GM04503 (cell line): ENCODE results near the gene CD2BP2.

Source experiments
- DNase-seq: peaks from one replicate; pipeline ENCODE4 v3.0.0-alpha.2; 2012; ENCODE audit warnings: low read depth

Gene CD2BP2

DNA sequence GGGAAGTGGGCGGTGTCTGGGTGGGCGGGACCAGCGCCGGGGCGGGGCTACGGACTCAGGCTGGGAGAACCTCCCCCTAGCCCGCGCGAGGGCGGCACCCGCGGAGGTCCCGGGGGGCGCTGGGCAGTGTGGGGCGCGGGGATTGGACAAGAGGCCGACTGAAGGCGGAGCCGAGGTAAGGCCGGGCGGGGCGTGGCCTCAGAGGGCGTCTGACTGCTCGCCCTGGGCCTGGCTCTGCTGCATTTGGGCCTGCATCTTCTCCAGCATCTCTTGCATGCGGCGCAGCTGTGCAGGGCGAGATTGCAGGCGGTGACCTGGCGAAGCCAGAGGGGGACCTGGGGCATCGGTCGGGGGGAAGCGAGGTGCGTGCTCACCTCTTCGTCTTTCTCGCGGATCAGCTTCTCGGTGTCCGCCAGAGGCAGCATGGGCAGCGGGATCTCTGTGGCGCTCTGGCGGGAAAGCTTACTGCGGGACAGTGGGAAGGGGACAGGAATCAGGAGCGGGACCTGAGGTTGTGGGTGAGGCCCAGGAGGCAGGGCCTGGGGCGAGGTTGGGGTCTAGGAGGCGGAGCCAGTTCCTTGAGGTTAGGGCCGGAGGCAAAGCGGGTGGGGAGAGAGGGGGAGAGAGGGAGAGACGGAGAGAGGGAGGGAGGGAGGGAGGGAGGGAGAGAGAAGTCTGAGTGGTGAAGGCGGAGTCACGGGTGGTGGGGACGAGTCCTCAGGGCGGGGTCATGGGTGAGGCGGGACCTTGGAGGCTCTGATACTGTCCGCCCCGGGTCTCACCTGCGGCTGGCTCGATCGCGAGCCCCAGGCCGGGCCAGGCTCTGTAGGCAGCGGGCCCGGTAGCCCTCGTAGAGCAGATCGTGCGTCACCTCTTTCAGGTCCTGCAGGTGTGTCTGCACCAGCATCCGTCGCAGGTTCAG, 23.4 kb upstream of the CD2BP2 start:
- peak; percentile 72 for DNase-seq

DNA sequence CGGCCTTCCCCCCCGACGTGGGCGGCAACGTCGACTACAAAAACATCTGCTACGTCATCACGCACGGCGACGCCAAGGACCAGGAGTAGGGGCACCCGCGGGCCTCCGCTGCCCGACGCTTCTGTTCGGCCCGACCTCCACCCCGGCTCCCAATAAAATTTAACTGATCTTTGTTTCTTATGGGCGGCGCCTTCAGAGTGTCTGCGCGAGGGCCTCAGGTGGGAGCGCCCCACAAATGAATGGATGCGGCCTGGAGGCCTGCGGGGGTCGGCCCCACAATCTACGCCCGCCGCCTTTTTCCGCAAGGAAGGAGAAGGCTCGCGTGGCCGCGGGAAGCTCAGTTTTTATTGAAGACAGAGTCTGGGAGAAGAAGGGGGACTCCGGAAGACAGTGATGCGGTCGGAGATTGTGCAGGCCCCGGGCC, 22.7 kb upstream of the CD2BP2 start:
- DNase-seq: no peak

DNA sequence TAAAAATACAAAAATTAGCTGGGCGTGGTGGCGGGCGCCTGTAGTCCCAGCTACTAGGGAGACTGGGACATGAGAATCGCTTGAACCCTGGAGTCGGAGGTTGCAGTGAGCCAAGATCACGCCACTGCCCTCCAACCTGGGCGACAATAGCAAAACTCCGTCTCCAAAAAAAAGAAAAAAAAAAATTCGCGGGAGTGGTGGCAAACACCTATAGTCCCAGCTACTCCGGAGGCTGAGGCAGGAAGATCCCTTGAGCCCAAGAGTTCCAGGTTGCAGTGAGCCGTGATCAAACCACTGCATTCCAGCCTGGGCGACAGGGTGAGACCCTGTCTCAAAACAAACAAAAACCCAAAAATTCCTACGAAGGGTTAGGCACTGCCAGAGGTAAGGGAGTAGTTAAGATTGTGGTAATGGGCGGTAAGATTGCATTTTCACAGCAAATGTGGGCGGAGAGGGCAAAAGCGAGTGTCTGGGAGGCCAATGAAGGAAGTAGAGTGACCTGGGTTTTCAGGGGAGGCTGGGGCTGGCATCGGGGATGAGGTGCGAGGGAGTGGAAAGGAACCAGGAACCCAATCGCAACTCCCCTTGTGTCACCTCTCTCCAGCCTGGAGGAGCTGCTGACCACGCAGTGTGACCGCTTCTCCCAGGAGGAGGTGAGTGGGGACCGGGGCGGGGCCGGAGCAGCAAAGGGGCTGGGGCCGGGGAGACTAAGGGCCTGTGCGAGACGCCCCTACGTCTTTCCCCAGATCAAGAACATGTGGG, 22.1 kb upstream of the CD2BP2 start:
- DNase-seq: no peak

DNA sequence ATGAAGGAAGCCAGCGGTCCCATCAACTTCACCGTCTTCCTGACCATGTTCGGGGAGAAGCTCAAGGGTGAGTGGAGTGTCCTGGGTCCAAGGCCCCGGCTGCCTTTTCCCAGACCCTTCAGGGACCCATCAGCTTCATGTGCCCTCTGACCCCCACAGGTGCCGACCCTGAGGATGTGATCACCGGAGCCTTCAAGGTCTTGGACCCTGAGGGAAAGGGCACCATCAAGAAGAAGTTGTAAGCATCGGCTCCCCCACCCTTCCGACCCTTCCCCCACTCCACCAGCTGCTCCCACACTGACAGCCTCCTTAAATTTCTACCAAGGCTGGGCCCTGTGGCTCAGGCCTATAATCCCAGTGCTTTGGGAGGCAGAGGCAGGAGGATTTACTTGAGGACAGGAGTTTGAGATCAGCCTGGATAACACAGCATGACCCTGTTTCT, 21.4 kb upstream of the CD2BP2 start:
- DNase-seq: no peak

DNA sequence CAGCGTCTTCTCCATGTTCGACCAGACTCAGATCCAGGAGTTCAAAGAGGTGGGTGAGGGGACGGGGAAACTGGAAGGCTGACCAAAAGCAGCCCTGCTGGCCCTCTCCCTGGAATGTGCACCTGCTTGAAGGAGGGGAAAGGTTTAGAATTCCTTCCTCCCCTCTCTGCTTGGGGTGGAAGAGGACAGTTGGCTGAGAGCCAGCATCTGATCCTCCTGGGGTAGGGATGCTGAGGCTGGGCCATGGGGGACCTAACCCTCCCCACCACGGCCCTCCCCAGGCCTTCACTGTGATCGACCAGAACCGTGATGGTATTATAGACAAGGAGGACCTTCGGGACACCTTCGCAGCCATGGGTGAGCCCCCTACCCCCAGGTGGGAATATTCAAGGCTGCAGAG, 20.8 kb upstream of the CD2BP2 start:
- DNase-seq: no peak

GRCh38 chr16:30374538-30374937, 19.4 kb upstream of the CD2BP2 start, which contains the start of gene MYL11:
MYL11 (plus strand) TSS chr16:30374802; CDS start chr16:30374858, 56 bp downstream.
- DNase-seq: no peak

DNA sequence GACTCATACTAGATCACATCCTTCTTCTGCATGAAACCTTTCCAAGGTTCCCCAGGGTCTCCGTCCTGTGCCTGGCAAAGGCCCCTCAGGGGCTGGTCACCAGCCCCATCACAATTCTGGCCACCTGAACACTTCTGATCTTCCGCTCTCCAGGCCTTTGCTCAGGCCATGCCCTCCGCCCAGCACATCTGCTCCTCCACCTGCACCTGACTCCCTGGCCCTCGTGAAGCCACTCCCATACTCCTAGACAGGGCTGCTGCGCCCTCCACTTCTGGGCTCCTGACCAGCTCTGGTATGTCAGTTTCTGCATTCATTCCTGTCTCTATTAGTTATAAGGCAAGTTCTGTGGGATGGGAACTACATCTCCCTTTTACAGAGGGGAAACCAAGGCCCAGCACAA, 17.6 kb upstream of the CD2BP2 start:
- no peak for DNase-seq

DNA sequence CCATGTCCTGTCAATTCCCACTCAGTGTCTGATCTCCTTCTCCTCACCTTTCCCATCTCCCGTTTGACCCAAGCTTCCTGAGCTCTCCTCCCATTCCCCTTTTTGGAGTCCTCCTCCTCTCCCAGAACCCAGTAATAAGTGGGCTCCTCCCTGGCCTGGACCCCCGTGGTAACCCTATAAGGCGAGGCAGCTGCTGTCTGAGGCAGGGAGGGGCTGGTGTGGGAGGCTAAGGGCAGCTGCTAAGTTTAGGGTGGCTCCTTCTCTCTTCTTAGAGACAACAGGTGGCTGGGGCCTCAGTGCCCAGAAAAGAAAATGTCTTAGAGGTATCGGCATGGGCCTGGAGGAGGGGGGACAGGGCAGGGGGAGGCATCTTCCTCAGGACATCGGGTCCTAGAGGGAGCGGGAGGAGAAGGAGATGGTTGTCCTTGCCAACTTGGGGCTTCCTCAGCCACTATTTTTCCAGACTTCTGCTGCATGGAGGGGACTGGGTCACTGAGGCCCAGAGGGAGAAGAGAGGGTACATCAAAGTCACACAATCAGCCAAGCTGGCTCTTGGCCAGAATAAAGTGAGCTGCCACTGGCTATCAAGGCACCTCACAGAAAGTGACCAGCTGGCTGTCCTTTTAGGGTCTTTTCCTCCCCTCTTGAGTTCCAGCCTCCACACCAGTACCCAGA, 17.1 kb upstream of the CD2BP2 start:
- no peak for DNase-seq

DNA sequence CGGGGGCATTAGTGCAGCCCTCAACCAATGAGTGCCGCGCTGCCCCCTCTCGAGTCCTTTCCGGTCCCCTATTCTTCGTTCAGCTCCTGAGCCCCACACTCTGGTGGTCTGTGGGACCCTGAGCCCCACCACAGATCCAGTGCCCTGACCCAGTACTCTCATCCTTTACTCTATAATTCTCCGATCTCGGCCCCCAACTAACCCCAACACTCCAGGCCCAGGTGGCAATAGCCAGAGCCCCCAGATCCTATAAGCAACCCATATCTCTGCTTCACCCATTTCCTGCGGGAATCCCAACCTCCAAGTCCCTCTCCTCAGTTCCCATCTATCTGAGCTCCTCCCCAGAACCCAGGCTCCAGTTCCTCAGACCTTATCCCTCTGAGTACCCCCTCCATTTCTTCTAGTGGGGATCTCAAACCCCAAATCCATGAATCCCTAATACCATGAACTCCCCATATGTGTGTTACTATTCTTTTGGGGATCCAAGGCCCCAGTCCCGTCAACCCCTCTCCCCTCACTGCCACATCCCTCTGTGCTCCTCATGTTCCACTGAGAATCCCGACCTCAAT, 16.2 kb upstream of the CD2BP2 start:
- DNase-seq: no peak

DNA sequence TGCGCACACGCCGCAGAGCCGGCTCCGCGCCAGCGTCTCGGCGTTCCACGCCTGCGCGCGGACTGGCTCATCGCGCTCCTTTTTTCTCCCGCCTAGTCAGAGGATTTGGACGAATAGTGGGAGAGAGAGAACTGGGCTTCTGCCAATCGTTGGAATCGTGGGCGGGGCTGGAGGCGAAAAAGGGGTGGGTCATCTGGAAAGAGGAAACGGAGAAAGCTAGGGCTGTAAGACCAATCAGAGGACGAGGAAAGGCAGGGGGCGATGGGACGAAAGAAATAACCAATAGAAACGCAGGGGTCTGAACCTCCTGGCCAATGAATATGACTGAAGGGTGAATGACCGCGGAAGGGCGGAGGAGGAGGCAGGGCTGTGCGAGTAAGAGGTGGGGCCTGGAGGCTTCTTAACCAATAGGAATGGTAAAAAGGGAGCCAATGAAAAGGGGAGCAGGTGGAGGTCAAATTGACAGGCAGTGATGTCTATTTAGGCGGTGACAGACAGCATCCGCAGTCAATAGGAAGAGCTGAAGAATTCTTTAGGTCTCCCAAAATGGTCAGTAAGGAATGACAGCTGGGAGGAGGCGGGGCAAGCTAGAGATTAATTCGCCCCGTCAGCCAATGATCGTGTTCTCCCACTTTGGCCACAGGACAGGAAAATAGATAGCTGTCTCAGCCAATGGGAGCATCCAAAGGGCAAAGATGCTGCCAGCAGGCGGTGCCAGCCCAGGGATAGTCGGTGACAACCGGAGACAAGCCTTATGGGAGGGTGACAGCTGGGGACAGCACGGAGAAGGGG, 15.5 kb upstream of the CD2BP2 start, which contains the start of gene TBC1D10B:
TBC1D10B (minus strand) TSS at position 39 of the 792 bp plus-strand sequence. CDS start 311 bp downstream, outside the sequence.
- DNase-seq: peak; percentile 100

GRCh38 chr16:30369938-30370455, 14.9 kb upstream of the CD2BP2 start:
- DNase-seq: no peak

- no peak for DNase-seq
These were observed 14.2 kb upstream of the CD2BP2 start for GRCh38 chr16:30369091-30369937.

- DNase-seq: no peak
These were observed 13.6 kb upstream of the CD2BP2 start for GRCh38 chr16:30368792-30369090.

- no peak for DNase-seq
These were observed 13.1 kb upstream of the CD2BP2 start for GRCh38 chr16:30368122-30368791.

DNA sequence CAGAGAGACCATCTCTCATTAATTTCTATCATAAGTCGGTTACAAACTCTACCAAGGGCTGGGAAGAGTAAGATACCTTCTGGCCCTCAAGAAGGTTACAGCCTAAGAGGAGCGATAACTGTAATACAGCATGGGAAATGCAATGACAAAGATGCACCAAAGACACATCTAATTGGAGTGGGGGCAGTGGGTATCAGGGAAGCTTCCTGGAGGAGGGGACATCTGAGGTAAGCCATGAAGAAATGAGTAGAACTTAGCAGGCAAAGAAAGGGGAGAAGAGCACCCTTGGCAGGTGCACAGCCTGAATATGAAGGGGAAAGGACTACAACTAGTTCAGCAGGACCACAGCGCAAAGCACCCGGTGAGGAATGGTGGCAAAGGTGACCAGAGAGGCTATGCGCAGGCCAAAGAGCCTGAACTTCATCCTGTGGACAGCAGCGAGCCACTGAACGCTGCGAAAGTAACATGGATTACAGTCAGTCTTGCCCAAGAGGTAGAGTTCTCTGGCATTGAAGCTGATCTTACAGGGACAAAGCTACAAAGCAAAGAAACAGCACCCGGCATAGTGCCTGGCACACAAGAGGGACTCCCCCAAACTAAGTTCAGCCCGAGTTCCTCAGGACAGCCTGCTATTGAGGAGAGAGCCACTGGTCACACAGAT, 12.4 kb upstream of the CD2BP2 start:
- no peak for DNase-seq

DNA sequence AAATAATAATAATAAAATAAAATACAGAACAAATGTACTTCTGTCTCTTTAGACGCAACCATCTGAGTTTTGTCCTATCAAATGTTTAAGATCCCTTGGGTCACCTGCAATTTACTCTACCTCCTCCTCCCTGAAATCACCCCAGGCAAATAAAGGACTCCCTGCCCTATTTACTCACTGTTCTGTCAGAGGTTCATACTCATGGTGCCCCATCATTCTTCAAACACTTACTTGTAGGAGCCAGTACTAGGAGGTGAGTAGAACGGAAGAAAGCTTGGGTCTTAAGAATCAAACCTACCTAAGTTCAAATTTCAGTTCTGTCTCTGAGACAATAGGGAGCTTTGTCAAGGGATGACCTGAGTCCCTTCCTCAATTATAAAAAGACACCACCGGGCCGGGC, 11.4 kb upstream of the CD2BP2 start:
- DNase-seq: no peak

DNA sequence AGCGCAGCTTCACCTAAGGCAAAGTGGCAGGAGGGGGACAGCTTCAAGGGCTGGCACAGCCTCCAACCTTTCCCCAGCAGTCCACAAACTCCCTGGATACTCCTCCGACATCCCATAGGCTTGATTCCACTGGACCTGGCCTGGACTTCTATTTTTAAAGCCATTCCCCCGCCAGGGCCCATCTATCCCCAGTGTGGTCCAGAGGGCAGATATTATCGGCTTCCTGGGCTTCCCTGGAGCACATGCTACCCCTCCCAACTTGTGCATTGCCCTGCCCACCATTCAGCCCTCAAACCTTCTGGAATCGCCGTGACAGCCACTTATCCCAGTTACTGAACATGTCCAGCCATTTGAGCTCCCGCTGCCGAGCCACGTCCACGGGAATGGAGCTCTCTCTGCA, 10.1 kb upstream of the CD2BP2 start:
- DNase-seq: no peak

- no peak for DNase-seq
These were observed 6.1 kb upstream of the CD2BP2 start for GRCh38 chr16:30361180-30361579.

DNA sequence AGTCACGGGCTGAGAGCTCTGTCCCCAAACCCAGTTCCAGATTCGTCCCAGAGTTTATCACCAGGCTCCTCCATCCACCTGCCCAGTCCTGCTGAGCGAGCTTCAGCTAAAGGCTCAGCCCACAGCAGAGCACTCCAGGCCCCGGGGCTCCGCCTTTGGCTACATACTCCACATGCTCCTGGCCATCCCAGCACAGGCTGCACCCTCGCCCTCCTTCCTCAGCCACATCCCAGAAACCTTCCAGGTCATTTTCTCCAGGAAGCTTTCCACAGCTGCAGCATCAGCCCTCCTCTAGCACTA, 4.7 kb upstream of the CD2BP2 start:
- DNase-seq: no peak
